Bronchial epithelial cell (primary cell): ENCODE data around the gene FAM13A. TPM values are rescaled to one million over a fixed set of nuclear protein-coding genes. Genes with fewer than 3 reads are reported as not detected.
A peak's percentile ranks its signal among the peaks of the same experiment; 100 is the strongest.

Experiments
- DNase-seq: peaks from one replicate; pipeline ENCODE4 v3.0.0-alpha.2; 2010; ENCODE audit warnings: low read depth
- FAIRE-seq: peaks from 2 replicates; lab custom pipeline; 2011; peaks lifted over from hg19 to GRCh38; lab: Jason Lieb, UNC
- H3K27me3 ChIP-seq: 2 replicates; pipeline ENCODE4 v1.5.1; 2011; ENCODE audit warnings: low read length; ENCODE audit not compliant: control insufficient read depth, insufficient read depth
- H3K36me3 ChIP-seq: 2 replicates; pipeline ENCODE4 v1.5.1; 2011; ENCODE audit warnings: low read length; ENCODE audit not compliant: control insufficient read depth, insufficient read depth
- H3K4me3 ChIP-seq: 2 replicates; pipeline ENCODE4 v1.5.1; 2011; ENCODE audit warnings: mild to moderate bottlenecking, low read depth, low read length, control low read depth
- total RNA-seq: library from RNA; depleted of rRNA; stranded (reverse); fragments of >200 nt; gene quantifications from 2 replicates; pipeline ENCODE4 v1.2.1, GENCODE V29; 2014
- TF ChIP-seq, protein P1 (sequence below): IDR thresholded peaks from 2 replicates; pipeline ENCODE4 v1.5.1; 2011; ENCODE audit warnings: mild to moderate bottlenecking, moderate library complexity, low read length, control low read depth, inconsistent platforms; ENCODE audit not compliant: insufficient read depth, severe bottlenecking

FAM13A gene
- total RNA-seq, 1 donor from 2014 or later, result 5.8 TPM

DNA sequence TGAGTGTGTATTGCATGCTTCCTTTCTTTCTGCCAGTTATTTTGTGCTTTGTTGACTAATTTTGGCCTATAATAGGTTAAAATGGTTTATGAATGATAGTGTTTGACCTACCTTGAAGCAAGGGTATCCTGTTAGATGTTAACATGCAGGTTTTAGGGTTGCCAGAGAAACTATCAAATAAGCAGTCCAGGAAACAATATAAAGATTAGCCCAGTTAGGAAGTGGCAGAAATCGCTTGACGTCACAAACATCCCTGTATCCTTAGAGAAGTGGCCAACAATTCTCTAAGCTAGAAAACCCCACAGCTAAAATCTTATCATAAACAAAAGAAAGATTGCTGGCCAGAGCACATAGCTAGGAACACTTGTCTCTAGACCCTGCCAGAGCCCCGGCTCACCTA, 363.2 kb downstream of the FAM13A start:
- Histone ChIP-seq H3K4me3 (no peak overlapping the region), H3K27me3 (no peaks in the 10 kb centered on the region), H3K36me3 (no peaks in the 10 kb centered on the region)
- TF ChIP-seq, protein P1, sequence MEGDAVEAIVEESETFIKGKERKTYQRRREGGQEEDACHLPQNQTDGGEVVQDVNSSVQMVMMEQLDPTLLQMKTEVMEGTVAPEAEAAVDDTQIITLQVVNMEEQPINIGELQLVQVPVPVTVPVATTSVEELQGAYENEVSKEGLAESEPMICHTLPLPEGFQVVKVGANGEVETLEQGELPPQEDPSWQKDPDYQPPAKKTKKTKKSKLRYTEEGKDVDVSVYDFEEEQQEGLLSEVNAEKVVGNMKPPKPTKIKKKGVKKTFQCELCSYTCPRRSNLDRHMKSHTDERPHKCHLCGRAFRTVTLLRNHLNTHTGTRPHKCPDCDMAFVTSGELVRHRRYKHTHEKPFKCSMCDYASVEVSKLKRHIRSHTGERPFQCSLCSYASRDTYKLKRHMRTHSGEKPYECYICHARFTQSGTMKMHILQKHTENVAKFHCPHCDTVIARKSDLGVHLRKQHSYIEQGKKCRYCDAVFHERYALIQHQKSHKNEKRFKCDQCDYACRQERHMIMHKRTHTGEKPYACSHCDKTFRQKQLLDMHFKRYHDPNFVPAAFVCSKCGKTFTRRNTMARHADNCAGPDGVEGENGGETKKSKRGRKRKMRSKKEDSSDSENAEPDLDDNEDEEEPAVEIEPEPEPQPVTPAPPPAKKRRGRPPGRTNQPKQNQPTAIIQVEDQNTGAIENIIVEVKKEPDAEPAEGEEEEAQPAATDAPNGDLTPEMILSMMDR, result no peak
- DNase-seq (no peak), FAIRE-seq (no peak)

DNA sequence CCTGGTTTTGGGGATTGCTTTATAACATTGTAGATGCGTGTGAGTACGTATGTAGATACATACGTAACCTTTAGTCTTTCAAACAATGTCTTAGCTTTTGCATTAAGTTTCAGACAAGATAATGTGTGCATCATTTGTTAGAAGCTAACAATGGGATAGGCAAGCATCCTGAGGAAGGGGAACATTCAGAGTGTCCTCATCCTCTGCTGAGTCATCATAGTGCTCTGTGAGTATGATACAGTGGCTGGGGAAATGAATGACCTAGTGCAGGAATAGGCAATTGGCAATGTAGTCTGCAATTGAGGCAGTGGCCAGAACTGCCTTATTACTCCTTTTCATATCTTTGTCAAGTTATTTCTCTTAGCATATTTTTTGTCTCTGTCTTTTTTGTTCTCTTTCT, 366.6 kb downstream of the FAM13A start:
- TF ChIP-seq, protein P1, result no peak
- Histone ChIP-seq H3K36me3 (no peaks in the 10 kb centered on the region), H3K27me3 (no peaks in the 10 kb centered on the region), H3K4me3 (no peak overlapping the region)
- DNase-seq, result peak; percentile 53
- peak; percentile 43 for FAIRE-seq

DNA sequence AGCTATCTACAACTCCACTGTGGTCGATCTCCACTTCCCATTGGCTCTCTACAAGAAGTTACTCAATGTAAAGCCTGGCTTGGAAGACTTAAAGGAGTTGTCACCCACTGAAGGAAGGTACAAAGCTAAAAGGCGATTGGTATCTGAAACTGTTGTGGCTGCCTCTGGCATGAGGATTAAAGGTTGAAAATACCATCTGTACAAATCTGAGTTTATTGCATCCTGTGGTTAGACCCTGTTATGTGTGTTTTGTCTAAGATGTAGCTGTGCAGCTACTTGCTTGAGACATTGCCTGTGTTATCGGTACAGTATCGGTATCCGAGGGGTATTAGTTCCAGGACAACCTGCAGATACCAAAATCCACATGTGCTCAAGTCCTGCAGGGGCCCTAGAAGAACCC, 375.8 kb downstream of the FAM13A start:
- peaks cover 6% of the 10 kb centered on the region for H3K36me3 ChIP-seq
- TF ChIP-seq, protein P1, result no peak
- H3K4me3 ChIP-seq, result no peak overlapping the region
- no peaks in the 10 kb centered on the region for H3K27me3 ChIP-seq
- FAIRE-seq, result no peak
- DNase-seq, result no peak

Other genes with a start within 250 kb of the FAM13A start
- 9.0 and 9.2 TPM in 2 replicates for gene TIGD2, start 54.3 kb upstream of the FAM13A start, total RNA-seq